ENCODE measurements around the gene TNFRSF12A.
"Not testable (repeated sequence)": the region's sequence is repeated elsewhere in the genome, so short reads cannot be mapped to it uniquely, and the experiment has no call there.

Gene TNFRSF12A

GRCh38 chr16:3049921-3050481 is 29.8 kb downstream of the TNFRSF12A start:
- H3K4me3 ChIP-seq (ENCODE audit: low read length), result no peak overlapping the region
- no peak for DNase-seq (ENCODE audit: low read depth)
- TF ChIP-seq, protein P1, sequence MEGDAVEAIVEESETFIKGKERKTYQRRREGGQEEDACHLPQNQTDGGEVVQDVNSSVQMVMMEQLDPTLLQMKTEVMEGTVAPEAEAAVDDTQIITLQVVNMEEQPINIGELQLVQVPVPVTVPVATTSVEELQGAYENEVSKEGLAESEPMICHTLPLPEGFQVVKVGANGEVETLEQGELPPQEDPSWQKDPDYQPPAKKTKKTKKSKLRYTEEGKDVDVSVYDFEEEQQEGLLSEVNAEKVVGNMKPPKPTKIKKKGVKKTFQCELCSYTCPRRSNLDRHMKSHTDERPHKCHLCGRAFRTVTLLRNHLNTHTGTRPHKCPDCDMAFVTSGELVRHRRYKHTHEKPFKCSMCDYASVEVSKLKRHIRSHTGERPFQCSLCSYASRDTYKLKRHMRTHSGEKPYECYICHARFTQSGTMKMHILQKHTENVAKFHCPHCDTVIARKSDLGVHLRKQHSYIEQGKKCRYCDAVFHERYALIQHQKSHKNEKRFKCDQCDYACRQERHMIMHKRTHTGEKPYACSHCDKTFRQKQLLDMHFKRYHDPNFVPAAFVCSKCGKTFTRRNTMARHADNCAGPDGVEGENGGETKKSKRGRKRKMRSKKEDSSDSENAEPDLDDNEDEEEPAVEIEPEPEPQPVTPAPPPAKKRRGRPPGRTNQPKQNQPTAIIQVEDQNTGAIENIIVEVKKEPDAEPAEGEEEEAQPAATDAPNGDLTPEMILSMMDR (IDR thresholded peaks at IDR 0.05; ENCODE audit: insufficient read depth, low read depth, low read length, missing control alignments), result no peak

- no peak for DNase-seq (ENCODE audit: low read depth)
- TF ChIP-seq, protein P1 (IDR thresholded peaks at IDR 0.05; ENCODE audit: insufficient read depth, low read depth, low read length, missing control alignments), result no peak
- H3K4me3 ChIP-seq (ENCODE audit: low read length), result no peak overlapping the region
Observed at GRCh38 chr16:3050487-3050886, 30.3 kb downstream of the TNFRSF12A start.

DNA sequence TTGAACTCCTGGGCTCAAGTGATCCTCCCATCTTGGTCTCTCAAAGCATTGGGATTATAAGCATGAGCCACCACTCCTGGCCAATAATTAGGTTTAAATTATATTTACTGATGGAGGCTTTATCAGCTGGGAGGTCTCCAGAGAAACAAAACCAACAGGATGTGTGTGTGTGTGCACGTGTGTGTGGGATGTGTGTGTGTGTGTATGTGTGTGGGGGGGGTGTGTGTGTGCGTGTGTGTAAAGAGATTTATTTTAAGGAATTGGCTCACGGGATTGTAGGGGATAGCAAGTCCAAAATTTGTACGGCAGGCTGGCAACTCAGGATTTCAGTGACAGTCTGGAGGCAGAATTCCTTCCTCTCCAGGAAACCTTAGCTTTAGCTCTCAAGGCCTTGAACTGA is 30.8 kb downstream of the TNFRSF12A start:
- TF ChIP-seq, protein P1 (IDR thresholded peaks at IDR 0.05; ENCODE audit: insufficient read depth, low read depth, low read length, missing control alignments), result no peak
- no peak overlapping the region for H3K4me3 ChIP-seq (ENCODE audit: low read length)
- no peak for DNase-seq (ENCODE audit: low read depth)

GRCh38 chr16:3051494-3051893 is 31.3 kb downstream of the TNFRSF12A start:
- H3K4me3 ChIP-seq (ENCODE audit: low read length), result no peak overlapping the region
- TF ChIP-seq, protein P1 (IDR thresholded peaks at IDR 0.05; ENCODE audit: insufficient read depth, low read depth, low read length, missing control alignments), result no peak
- DNase-seq (ENCODE audit: low read depth), result no peak

GRCh38 chr16:3052571-3053329 is 32.6 kb downstream of the TNFRSF12A start:
- DNase-seq (ENCODE audit: low read depth); H3K4me3 ChIP-seq (ENCODE audit: low read length): not testable (repeated sequence)

DNA sequence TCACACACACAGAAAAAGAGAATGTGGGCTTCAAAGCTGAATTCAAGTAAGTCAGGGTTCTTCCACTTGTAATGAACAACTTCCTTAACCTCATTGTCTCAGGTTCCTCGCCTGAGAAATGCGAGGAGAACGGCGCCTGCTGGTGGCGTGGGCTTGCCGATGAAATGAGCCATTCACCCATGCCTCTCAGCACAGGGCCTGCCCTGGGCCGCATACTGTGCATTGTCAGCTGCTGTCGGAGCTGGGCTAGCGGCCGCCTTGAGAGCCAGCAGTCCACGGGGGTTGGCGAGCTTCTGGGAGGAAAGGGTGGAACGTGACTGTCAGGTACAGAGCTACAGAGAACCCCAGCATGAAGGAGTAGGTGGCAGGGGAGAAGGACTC is 33.2 kb downstream of the TNFRSF12A start:
- not testable (repeated sequence) for H3K4me3 ChIP-seq (ENCODE audit: low read length); DNase-seq (ENCODE audit: low read depth)

DNA sequence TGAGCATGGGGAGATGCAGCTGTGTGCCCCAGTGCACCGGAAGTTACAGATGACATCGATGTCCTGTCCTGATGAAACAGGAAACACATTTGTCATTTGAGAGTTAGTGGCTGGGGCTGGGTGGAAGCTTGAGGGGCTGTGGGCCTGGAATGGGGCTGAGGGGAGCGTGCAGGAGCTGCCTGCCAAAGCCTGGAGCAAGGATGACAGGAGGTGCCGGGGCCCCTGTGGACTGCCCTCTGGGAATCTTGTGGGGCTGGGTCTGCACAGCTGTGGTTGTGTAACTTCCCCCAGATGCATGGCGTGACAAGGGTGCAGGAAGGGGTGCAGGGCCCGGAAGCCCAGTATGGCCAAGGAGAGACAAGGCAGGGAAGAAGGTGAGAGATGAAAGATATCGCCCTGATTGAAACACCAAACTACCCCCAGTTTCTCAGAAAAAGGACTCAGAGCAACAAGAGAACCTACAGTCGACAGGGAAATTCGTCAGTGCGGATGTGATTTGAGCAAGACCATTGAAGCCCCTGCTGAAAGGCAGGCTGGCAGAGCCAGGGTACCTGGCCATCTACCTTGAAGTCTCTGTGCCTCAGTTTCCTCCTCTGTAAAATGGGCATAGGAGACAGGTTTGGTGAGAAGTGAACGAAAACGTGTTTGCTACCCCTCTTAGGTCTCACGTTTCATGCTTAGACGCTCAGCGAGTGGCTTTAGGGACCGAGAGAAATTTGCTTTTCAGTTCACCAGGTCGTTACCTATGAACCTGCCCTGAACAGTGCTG is 35.0 kb downstream of the TNFRSF12A start:
- TF ChIP-seq, protein P1 (IDR thresholded peaks at IDR 0.05; ENCODE audit: insufficient read depth, low read depth, low read length, missing control alignments), result no peak
- H3K4me3 ChIP-seq (ENCODE audit: low read length), result no peak overlapping the region
- no peak for DNase-seq (ENCODE audit: low read depth)

- not testable (repeated sequence) for DNase-seq (ENCODE audit: low read depth); H3K4me3 ChIP-seq (ENCODE audit: low read length)
Observed at GRCh38 chr16:3055734-3056115, 35.6 kb downstream of the TNFRSF12A start.

Data from epithelial cell of esophagus (primary cell).